HT1080 (cell line): ENCODE results near the gene MGAT3. TPM values are rescaled to one million over a fixed set of nuclear protein-coding genes. Genes with fewer than 3 reads are reported as not detected.

ENCODE experiments used
- DNase-seq: peaks from one replicate; pipeline ENCODE4 v3.0.0-alpha.2; 2015; ENCODE audit warnings: low read depth
- total RNA-seq: library from RNA; depleted of rRNA; stranded (reverse); fragments of >200 nt; shearing (Covaris generic); gene quantifications from 2 replicates; pipeline ENCODE4 v1.2.3, GENCODE V29; 2014; rRNA removed

MGAT3 gene
- total RNA-seq, 1 experiment from 2014 or later, result 0.10 TPM

- peak; percentile 42 for DNase-seq
Observed at GRCh38 chr22:39526736-39527171, 69.9 kb downstream of the MGAT3 start.

- no peak for DNase-seq
Observed at GRCh38 chr22:39527481-39527961, 70.7 kb downstream of the MGAT3 start.

GRCh38 chr22:39528080-39528661 lies 71.4 kb downstream of the MGAT3 start:
- no peak for DNase-seq

- peak; percentile 85 for DNase-seq
Observed at GRCh38 chr22:39528681-39529486, 72.1 kb downstream of the MGAT3 start.

- DNase-seq, result no peak
Observed at GRCh38 chr22:39529487-39529851, 72.7 kb downstream of the MGAT3 start.

GRCh38 chr22:39530116-39530515 lies 73.3 kb downstream of the MGAT3 start:
- no peak for DNase-seq

- DNase-seq, result peak; percentile 54
Observed at GRCh38 chr22:39530692-39531331, 74.0 kb downstream of the MGAT3 start.

- DNase-seq, result peak; percentile 100
Observed at GRCh38 chr22:39532215-39533073, 75.6 kb downstream of the MGAT3 start, which contains the start of gene RPS19BP1. TSS of gene RPS19BP1 (minus strand) at chr22:39532748. CDS start at chr22:39532738, 10 bp downstream.

- no peak for DNase-seq
Observed at GRCh38 chr22:39534092-39534506, 77.3 kb downstream of the MGAT3 start.

GRCh38 chr22:39534591-39535356 lies 78.0 kb downstream of the MGAT3 start:
- peak; percentile 61 for DNase-seq

GRCh38 chr22:39535357-39535725 lies 78.5 kb downstream of the MGAT3 start:
- no peak for DNase-seq

- DNase-seq, result no peak
Observed at GRCh38 chr22:39535831-39536449, 79.1 kb downstream of the MGAT3 start.

- no peak for DNase-seq
Observed at GRCh38 chr22:39536711-39537110, 79.9 kb downstream of the MGAT3 start.

- no peak for DNase-seq
Observed at GRCh38 chr22:39537975-39538374, 81.2 kb downstream of the MGAT3 start.

Other genes starting within 250 kb of the MGAT3 start
- gene PDGFB, start 212.0 kb upstream of the MGAT3 start, total RNA-seq, result 0.06 TPM in 1 of 2 replicates, not detected in the other
- 2,372 and 2,695 TPM in 2 replicates for gene RPL3, start 137.4 kb upstream of the MGAT3 start, total RNA-seq
- 12.7 and 12.8 TPM in 2 replicates for gene SYNGR1, start 107.0 kb upstream of the MGAT3 start, total RNA-seq
- gene TAB1, start 57.2 kb upstream of the MGAT3 start, total RNA-seq, result 17.5 and 18.4 TPM in 2 replicates
- gene MIEF1, start 45.3 kb downstream of the MGAT3 start, total RNA-seq, result 41.5 and 51.4 TPM in 2 replicates
- 408 and 466 TPM in 2 replicates for gene ATF4, start 63.5 kb downstream of the MGAT3 start, total RNA-seq
- 286 and 318 TPM in 2 replicates for gene RPS19BP1, start 75.7 kb downstream of the MGAT3 start, total RNA-seq
- not detected in 2 replicates for gene CACNA1I, start 113.7 kb downstream of the MGAT3 start, total RNA-seq